ENCODE measurements around the gene SKIC8.

Gene SKIC8

GRCh38 chr15:78334845-78335244 is 35.4 kb upstream of the SKIC8 start:
- no peak for DNase-seq
- Histone ChIP-seq H3K36me3 (replicated peaks) (no peaks in the 10 kb centered on the region), H3K27me3 (replicated peaks) (peaks cover 32% of the 10 kb centered on the region), H3K27ac (no peak overlapping the region), H3K4me3 (ENCODE audit: low read depth, low read length) (no peak overlapping the region)
- TF ChIP-seq, protein P1, sequence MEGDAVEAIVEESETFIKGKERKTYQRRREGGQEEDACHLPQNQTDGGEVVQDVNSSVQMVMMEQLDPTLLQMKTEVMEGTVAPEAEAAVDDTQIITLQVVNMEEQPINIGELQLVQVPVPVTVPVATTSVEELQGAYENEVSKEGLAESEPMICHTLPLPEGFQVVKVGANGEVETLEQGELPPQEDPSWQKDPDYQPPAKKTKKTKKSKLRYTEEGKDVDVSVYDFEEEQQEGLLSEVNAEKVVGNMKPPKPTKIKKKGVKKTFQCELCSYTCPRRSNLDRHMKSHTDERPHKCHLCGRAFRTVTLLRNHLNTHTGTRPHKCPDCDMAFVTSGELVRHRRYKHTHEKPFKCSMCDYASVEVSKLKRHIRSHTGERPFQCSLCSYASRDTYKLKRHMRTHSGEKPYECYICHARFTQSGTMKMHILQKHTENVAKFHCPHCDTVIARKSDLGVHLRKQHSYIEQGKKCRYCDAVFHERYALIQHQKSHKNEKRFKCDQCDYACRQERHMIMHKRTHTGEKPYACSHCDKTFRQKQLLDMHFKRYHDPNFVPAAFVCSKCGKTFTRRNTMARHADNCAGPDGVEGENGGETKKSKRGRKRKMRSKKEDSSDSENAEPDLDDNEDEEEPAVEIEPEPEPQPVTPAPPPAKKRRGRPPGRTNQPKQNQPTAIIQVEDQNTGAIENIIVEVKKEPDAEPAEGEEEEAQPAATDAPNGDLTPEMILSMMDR (IDR thresholded peaks at IDR 0.05; ENCODE audit: low read depth, low read length, missing control alignments), result no peak
- in situ Hi-C loops (cut with HindIII; ENCODE audit: low pct_ligation_motif_present, low sequenced_read_pairs), result no loop called here

GRCh38 chr15:78329625-78330024 is 30.2 kb upstream of the SKIC8 start:
- no peaks in the 10 kb centered on the region for H3K36me3 ChIP-seq (replicated peaks)
- no peak overlapping the region for H3K27ac ChIP-seq
- H3K27me3 ChIP-seq (replicated peaks), result no peaks in the 10 kb centered on the region
- H3K4me3 ChIP-seq (ENCODE audit: low read depth, low read length), result no peak overlapping the region
- in situ Hi-C loops (cut with HindIII; ENCODE audit: low pct_ligation_motif_present, low sequenced_read_pairs), result no loop called here
- TF ChIP-seq, protein P1 (IDR thresholded peaks at IDR 0.05; ENCODE audit: low read depth, low read length, missing control alignments), result no peak
- no peak for DNase-seq

- H3K36me3 ChIP-seq (replicated peaks), result no peaks in the 10 kb centered on the region
- H3K27me3 ChIP-seq (replicated peaks), result no peaks in the 10 kb centered on the region
- TF ChIP-seq, protein P1 (IDR thresholded peaks at IDR 0.05; ENCODE audit: low read depth, low read length, missing control alignments), result no peak
- DNase-seq, result no peak
- in situ Hi-C loops (cut with HindIII; ENCODE audit: low pct_ligation_motif_present, low sequenced_read_pairs), result no loop called here
- H3K4me3 ChIP-seq (ENCODE audit: low read depth, low read length), result no peak overlapping the region
- no peak overlapping the region for H3K27ac ChIP-seq
These were observed 28.1 kb upstream of the SKIC8 start for GRCh38 chr15:78327466-78327865.

GRCh38 chr15:78325092-78325843 is 25.9 kb upstream of the SKIC8 start:
- no peak overlapping the region for H3K27ac ChIP-seq
- in situ Hi-C loops (cut with HindIII; ENCODE audit: low pct_ligation_motif_present, low sequenced_read_pairs), result no loop called here
- no peaks in the 10 kb centered on the region for H3K27me3 ChIP-seq (replicated peaks)
- no peaks in the 10 kb centered on the region for H3K36me3 ChIP-seq (replicated peaks)
- TF ChIP-seq, protein P1 (IDR thresholded peaks at IDR 0.05; ENCODE audit: low read depth, low read length, missing control alignments), result no peak
- no peak for DNase-seq
- H3K4me3 ChIP-seq (ENCODE audit: low read depth, low read length), result no peak overlapping the region

- H3K4me3 ChIP-seq (ENCODE audit: low read depth, low read length), result no peak overlapping the region
- no peak overlapping the region for H3K27ac ChIP-seq
- DNase-seq, result no peak
- TF ChIP-seq, protein P1 (IDR thresholded peaks at IDR 0.05; ENCODE audit: low read depth, low read length, missing control alignments), result no peak
- no peaks in the 10 kb centered on the region for H3K27me3 ChIP-seq (replicated peaks)
- H3K36me3 ChIP-seq (replicated peaks), result no peaks in the 10 kb centered on the region
- in situ Hi-C loops (cut with HindIII; ENCODE audit: low pct_ligation_motif_present, low sequenced_read_pairs), result no loop called here
These were observed 24.7 kb upstream of the SKIC8 start for GRCh38 chr15:78324144-78324543.

DNA sequence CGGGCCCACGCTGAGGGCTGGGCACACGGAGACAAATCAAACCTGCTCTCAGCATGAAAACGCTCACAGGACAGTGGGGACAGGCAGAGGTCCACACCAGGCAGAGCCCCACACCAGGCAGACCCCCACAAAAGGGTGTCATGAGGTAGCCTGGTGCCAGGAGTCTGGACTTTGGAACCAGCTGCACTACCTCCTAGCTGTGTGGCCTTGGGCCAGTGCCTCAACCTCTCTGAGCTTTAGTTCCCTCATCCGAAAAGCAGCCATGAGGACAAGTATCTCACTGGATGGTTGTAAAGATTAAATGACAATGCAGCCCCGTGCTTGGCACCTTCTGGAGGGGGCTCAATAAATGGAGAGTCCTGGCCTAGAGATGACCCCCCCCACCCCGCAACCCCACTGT is 24.3 kb upstream of the SKIC8 start:
- no peak overlapping the region for H3K27ac ChIP-seq
- DNase-seq, result no peak
- no peaks in the 10 kb centered on the region for H3K27me3 ChIP-seq (replicated peaks)
- H3K36me3 ChIP-seq (replicated peaks), result no peaks in the 10 kb centered on the region
- in situ Hi-C loops (cut with HindIII; ENCODE audit: low pct_ligation_motif_present, low sequenced_read_pairs), result no loop called here
- H3K4me3 ChIP-seq (ENCODE audit: low read depth, low read length), result no peak overlapping the region
- TF ChIP-seq, protein P1 (IDR thresholded peaks at IDR 0.05; ENCODE audit: low read depth, low read length, missing control alignments), result no peak
